Activated CD8-positive, alpha-beta memory T cell treated with anti-CD3 and anti-CD28 coated beads, Interleukin-2, amount 50 U/mL, for 4 hours (primary cell): ENCODE data around the gene TSC22D2.

Experiments used
- DNase-seq: peaks from one replicate; pipeline ENCODE4 v3.0.0-alpha.2; 2020

The TSC22D2 gene

DNA sequence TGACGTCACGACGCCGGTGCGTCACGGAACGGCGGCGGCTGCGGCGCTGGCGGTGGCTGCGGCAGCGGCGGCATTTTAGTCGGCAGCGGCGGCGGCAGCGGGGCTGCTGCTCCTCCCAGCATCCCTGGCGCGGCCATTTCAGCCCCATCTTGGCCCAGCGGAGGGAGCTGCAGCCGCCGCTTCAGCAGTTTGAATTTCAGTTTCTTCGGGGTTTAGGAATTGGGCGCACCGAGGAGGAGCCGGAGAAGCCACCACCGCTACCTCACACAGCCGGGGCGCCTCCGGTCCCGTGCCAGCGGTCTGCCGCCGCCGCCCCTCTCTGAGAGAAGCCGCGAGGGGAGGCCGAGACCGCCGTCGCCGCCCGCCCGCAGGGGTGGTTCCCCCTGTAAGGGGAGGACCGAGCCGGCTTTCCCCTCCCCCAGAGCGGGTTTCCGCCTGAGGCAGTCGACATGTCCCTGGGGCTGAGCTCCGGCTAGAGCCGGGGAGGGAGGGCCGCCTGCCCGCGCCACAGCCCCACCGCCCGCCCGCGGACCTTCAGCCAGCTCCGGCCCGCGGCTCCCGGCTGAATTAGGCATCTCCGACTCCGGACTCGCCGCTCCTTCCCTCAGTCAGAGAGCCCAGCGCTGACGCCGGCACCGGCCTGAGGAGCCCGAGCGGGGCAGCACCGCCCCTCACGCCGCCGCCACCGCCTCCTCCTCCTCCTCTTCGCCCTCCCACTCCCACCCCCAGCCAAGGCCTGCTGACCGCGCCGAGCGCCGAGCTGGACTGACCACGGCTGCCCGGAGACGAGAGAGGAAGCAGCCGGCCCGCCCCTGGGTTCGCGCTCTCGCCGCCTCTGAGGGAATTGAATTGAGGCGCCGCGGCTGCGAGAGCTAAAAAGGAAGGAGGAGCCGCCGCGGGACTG lies at the start of gene TSC22D2:
Gene TSC22D2 (plus strand): TSS at position 78 of the 904 bp plus-strand sequence. CDS start 1,053 bp downstream, outside the sequence.
- peak; percentile 99 for DNase-seq

DNA sequence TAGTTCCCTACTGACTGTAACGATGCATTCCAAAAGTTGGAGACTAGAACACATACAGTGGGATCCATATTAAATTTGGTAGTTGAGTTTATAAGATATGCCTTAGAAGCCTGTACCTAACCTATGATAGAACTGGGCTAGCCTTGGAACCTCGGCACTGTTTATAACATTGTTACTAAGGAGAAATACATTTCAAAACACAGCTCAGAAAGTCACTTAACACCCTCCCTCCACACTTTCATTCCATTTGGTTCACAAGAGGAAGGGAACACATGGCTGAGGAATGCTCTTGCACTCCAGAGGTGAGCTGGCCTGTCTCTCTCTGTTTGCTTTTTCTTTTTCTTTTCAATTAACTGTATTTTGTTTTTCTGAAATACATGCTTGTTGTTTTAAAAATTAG lies 48.7 kb upstream of the TSC22D2 start:
- no peak for DNase-seq

DNA sequence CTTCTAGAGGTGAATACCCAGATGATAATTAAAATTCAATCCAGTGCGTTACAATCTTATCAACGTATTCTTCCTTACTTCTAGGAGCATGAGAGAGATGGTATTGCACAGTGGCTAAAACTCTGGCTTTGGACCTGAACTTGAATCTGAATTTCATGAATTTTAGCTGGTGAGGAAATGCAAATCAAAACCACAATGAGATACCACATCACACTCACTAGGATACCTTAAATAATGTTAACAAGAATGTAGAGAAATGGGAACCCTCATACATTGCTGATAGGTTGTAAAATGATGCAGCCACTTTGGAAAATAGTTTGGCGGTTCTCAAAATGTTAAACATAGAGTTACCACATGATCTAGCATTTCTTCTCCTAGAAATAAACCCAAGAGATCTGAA lies 47.1 kb upstream of the TSC22D2 start:
- DNase-seq: no peak

DNA sequence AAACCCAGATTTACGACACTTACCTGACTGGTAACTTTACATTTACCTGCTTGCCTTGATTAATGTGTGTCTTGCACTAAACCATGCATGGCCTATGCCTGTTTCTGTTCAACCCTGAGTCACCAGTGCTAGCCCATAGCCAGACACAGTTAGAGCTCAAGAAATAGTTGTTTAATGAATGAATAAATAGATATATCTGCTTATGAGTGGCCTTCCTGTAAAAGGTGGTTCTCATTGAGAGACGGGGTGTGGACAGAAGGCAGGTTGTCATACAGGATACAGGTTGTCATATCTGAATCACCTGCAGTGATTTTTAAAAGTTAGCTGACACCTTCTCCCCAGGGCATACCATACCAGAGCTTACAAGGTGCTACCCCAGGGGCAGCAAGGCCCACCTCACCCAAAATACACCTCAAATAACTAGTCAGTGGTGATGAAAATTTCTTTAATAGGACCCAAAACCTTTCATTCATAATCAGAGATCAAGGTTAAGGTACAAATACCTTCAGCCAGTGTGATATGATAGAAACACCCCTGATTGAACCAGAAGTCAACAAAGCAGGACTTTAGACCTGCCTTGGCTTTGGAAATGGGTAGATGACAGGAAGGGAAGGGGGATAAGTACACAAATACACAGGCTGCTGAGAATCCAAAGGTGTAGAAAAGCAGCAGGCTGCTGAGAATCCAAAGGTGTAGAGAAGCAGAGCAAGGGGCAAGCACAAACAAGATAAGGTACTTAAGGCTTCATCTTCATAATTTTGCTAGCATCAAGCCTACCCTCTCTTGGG lies 45.4 kb upstream of the TSC22D2 start:
- no peak for DNase-seq

DNA sequence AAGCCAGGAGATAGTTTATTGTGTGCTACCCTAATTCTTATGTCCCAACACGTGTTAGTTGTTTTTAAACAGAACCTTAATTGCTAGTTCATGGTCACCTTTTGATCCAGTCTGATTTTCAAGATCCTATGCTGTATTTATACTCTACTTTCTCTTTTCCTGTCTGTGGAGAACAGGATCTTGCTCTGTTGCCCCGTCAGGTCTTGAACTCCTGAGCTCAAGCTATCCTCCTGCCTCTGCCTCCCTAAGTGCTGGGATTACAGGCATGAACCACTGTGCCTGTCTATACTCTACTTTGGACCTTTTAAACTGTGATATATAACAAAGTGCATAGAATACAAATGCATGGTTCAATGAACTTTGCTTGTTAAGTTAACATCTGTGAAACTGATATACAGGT lies 44.7 kb upstream of the TSC22D2 start:
- DNase-seq: no peak

DNA sequence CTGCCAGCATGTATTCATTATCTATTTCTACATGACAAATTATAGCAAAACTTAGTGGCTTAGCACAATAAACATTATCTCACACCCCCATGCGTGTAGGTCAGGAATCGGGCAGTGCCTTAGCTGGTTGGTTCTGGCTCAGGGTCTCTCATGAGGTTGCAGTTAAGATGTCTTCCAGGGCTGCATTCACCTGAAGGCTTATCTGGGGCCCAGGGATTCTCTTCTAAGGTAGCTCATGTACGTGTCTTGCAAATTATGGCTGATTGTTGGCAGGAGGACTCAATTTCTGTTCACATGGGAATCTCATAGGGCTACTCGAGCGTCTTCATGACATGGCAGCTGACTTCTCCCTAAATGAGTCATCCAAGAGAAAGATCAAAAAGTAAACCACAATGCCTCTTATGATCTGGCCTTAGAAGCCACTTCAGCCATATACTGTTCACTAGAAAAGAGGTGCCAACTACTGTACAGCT lies 42.9 kb upstream of the TSC22D2 start:
- DNase-seq: no peak

DNA sequence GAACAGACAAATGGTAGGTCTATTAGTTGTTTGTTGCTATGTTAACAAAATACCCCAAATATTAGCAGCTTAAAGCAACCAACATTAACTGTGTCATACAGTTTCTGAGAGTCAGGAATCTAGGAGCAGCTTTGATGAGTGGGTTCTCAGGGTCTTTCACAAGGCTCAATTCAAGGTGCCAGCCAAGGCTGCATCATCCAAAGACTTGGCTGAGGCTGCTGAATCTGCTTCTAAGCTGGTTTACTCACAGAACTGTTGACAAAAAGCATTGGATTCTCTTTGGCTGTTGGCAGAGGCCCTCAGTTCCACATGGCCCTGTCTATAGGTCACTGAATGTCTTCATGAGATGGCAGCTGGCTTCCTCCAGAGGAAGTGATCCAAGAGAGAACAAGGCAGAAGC lies 40.3 kb upstream of the TSC22D2 start:
- no peak for DNase-seq

DNA sequence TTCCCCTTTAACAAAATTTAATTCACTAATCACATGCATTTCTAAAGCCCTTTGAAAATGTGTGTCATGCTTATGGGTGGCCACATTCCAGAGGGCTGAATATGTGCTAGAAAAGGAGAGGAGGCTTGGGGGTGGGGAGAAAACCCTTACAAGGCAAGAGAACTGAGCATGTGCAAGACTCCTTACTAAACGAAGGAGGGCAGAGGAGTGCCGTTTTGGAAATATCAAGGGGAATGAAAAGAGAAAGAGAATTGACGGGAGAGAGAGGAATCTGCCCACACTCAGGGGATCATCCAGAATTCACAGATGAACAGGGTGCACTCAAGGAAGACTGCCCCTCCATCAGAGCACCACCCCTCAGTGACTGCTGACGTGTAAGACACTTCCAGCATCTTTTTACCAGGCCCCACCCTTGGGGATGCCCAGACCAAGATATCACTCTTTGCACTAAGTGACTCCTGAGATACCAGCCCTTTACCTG lies 37.9 kb upstream of the TSC22D2 start:
- DNase-seq: no peak

DNA sequence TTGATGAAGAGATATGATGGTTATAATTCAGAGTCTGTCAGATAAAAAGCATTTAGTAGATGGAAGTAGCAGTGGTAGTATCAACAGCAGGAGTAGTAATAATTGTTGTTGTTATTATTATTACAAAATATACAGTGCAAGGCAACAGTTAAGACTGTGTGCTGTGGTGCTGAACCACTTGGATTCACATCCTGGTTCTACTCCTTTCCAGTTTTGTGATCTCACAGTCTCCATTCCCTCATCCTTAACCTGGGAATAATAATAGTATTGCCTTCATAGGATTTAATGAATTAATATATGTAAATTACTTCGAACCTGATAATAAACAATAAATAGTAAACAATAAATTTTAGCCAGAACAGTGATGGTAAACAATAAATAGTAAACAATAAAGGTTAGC lies 37.1 kb upstream of the TSC22D2 start:
- DNase-seq: no peak

DNA sequence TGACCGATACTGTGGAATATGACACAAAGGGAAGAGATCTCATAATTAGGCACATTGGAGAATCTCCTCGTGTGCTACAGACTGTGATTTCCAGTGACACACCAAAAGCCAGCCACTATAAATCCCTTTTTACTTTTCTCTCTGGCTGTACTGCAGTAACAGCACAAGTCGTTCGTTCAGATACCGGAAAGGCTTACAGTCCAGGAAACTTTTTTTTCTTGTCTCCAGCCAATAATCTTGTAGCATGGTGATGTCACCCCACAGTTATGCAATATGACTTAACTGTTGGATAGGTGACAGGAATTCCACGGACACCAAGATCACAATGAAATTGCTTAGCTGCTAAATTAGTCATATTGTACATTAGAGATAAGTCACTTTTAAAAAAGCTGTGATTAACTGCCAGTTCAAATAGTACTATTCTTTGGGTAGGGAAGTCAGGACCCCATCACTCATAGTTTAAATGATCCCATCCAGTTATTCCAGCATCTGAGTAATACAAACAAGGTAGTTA lies 36.3 kb upstream of the TSC22D2 start:
- no peak for DNase-seq

DNA sequence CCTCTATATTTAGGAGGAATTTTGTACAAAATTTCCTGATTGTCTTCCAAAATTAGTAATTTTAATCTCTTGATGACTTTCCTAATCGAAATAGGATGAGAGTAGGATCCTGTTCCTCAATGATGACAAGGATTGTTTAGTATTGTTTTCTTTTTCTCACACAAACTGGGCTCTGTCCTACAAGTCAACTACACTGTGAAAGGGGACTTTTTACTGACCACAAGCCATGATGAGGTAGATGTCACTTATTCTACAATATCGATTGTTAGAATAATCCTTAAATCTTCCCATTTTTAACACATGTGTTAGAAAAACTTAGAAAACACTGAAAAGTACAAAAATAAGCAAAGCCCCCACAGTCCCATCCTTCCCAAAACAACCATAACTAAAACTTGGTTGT lies 35.8 kb upstream of the TSC22D2 start:
- no peak for DNase-seq

DNA sequence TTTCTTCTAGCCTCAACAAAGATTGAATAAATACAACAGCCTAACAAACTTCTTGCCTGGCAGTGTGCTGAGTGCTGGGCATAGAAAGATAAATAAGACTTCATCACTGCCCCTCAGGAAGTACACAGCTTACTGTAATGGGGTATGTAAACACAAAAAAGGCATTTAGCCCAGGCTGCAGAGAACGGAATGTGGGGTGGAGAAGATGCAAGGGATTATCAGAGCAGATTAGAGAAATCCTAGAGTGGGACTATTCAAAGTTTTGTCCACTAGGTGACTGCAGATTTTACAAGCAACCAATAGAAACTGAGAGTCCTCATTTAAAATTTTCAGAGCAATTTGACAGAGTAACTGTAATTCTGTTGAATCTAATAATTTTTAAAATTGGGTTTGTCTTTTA lies 35.4 kb upstream of the TSC22D2 start:
- no peak for DNase-seq

DNA sequence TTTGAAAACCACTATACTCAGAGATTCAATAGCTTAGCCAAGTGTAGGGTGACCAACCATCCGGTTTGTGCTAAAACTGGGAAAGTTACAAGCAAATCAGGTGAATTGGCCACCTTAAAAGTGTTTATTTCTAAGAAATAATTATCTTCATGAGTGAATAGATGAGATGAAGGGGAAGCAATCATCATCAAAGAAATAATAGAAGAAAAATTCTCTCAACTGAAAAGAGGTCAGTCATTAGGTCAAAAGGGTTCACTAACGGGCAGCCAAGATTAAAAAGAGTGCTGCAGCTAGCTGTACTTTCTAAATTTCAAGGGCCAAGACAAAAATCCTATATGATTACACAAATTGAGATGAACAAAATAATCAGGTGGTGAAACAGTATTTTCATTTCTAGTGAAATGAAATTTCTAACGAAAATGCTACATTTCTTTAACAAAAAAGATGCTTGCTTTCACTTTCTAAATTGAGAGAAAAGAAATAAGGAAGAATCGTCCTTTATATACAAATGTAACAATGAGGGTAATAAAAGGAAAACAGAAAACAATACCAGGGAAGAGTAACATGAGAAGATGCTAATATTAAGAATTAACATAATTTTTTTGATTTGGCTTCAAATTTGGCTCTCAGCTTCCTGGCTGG lies 34.7 kb upstream of the TSC22D2 start:
- no peak for DNase-seq

DNA sequence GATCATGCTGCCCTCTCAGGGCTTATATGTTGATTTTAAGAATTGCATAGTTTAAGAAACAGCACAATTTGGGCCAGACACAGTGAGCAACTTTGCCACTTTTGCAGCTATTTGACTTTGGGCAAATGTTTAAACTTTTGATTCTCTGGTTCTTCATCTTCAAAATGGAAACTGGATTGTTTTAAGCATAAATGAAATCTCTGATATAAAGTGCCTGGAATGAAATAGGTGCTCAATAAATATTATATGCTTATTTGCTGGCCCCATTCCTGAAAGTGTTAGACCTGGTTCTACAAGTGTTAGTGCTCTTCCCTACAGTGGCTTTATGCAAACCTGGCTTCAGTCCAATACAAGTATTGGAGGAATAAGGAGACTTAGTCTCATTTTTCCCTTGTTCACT lies 33.1 kb upstream of the TSC22D2 start:
- no peak for DNase-seq

DNA sequence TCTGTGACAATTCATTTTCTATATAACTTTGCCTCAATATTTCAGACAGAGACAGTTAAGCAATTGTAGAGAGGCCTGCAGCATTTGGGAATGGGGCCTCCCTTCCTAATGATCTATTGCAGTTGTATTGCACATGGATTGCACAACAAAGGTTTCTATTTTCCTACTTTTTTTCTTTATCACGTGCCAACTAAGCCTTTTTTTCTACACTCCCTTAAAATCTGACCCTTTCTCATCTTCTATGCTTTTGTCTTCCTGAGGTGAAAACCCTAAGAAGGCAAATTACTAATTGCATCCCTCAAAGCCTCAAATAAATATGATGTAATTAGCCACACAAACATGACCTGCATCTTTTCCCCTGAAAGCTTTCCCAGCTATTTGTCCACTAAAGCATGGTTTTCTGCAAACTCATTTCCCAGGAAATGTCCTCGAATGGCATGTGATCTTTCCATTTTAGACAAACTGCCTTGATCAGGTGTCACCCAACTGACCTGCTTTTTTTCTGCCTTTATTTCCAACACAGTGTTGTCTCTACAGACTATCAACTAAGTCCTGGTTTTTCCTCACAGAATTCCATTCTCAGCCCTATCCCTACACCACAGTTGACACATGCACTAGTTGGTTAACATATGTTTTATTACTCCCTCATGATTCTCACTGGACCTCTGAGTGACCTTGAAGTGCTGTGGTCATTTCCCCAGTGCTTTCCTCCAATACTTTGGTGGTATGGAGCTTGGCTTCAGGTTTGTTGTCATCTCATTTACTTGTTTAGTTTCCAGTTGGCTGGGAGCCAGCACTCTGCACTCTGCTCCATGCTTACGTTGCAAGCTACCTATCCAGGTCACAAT lies 31.9 kb upstream of the TSC22D2 start:
- no peak for DNase-seq

DNA sequence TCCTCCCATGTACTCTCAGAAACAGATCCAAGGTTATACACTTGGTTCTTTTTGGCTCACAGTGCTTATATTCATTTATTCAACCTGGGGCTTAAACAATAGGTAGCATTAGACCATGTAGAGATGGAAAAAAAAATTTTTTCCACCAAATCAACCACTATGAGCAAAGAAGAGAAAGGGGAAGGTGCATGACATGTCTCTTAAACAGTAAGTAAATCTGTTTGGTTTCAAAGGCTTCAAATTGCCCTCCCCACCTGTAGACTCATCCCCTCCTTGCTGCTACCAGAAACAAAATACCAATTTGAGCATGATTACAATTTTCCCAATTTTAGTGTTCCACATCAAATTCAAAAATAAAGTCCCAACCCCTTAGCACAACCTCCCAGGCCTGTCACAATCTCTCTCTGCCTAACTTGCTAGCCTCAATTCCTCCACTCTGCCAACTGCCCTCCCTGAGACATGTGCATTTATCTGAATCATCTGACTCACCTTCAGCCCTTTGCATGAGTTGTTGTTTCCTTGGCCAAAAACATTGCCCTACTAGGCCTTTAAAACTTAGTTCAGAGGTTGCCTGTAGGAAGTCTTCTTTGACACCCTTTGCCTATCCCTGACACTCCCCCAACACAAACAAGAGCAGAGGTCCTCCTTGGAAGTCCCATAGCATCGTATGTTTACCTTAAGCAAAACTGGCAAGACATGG lies 30.3 kb upstream of the TSC22D2 start:
- DNase-seq: no peak

DNA sequence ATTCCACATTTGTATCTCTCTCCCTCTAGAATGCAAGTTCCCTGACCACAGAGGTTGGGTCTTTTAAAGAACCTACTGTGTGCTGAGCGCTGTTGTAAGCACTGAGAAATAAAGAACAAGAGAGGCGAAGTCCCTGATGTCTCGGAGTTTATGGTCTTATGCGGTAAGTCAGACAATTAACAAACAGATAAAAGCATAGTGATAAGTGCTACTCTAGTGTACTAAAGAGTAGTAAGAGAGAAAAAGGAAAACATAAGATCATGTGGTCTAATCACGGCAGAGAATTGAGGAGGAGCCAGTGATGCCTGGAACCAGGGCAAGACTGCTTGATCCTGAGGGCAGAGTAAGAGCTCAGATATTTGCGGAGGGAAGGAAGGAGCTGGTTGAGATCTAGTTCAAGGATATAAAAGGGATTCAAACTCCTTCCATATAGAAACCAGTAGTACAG lies 29.8 kb upstream of the TSC22D2 start:
- DNase-seq: no peak

DNA sequence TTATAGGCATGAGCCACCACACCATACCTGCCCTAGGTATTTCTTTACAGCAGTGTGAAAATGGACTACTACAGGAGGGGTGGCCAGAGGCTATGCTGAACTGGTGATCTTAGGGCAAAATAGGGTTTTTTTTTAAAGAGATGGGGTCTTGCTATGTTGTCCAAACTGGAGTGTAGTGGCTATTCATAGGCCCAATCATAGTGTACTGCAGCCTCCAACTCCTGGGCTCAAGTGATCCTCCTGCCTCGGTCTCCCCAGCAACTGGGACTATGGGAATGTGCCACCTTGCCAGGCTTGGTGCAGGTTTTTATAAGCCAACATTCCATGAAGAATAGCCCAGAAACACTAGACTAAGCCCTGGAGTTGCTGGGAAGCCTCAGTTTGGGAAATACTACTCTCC lies 28.6 kb upstream of the TSC22D2 start:
- no peak for DNase-seq

DNA sequence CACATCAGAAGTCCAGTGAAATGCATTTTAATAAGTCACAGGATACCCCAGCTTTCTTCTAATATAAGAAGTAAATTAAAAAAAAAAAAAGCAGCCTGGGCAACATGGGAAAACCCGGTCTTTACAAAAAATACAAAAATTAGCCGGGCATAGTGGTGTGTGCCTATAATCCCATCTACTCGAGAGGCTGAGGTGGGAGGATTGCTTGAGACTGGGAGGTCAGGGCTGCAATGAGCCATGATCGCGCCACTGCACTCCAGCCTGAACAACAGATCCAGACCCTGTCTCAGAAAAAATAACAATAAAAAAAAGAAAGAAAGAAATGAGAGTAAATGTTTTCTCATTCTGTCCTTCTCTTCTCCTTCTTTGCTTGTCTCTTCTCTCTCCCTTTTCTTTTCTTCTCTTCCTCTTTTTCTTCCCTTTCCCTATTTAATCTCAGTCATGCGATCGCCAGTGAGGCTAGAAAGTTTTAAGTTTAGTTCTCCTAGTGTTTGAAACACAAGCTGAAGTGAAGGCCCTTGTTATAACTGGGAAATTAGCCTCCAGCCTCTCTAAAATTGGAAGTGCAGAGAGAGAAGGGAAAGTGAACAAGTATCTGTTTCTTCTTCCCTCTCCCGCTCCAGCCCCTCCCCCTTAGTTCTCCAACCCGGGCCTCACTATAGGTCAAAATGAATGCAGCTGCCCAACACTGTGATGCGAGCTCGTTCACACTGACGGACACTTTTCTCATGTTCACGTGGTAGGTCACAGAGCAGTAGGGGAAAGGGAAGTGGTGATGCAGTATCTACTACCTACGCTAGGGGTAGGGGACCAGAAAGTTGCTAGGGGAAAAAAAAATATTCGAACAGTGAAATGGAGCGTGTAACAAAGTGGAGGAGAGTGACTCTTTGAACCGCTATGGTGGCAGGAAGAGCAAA lies 23.5 kb upstream of the TSC22D2 start:
- peak; percentile 30 for DNase-seq
